Tibial artery (tissue), 4 donors: ENCODE results near the gene CS.

Experiments
- DNase-seq, 2 donors: peaks; one replicate each; pipeline ENCODE4 v3.0.0-alpha.2; 2019
- H3K27ac ChIP-seq, 2 donors: fragments of 200-600 bp; sonication (generic) in 1 of 2; 1 replicate in 1 of 2; 2 replicates in 1 of 2; pipeline ENCODE4 v1.5.1; 2018 to 2019; ENCODE audit warnings: mild to moderate bottlenecking in 1 of 2
- H3K27me3 ChIP-seq, 2 donors: fragments of 200-600 bp; sonication (generic) in 1 of 2; one replicate each; pipeline versions ENCODE4 v1.5.1 to v1.6.0; 2016 to 2019
- H3K36me3 ChIP-seq, 3 donors: fragments of 200-600 bp; sonication (generic) in 2 of 3; one replicate each; pipeline ENCODE4 v1.5.1; 2016 to 2019; ENCODE audit warnings: mild to moderate bottlenecking in 2 of 3
- H3K4me1 ChIP-seq, 4 donors: fragments of 200-600 bp; sonication (generic) in 2 of 4; 1 replicate in 3 of 4; 2 replicates in 1 of 4; pipeline ENCODE4 v1.5.1; 2016 to 2019
- H3K4me3 ChIP-seq, 2 donors: fragments of 200-600 bp; sonication (generic) in 1 of 2; 1 replicate in 1 of 2; 2 replicates in 1 of 2; pipeline ENCODE4 v1.5.1; 2018 to 2019; ENCODE audit warnings: mild to moderate bottlenecking in 2 of 2
- H3K9me3 ChIP-seq, 3 donors: fragments of 200-600 bp; sonication (generic) in 1 of 3; one replicate each; pipeline ENCODE4 v1.5.1; 2016 to 2019
- intact Hi-C: fragments of 100-400 bp; cut with DNase I; formaldehyde crosslinking; loops from one replicate; pipeline ENCODE4 v1.15.0; 2023; ENCODE audit warnings: low total_unique reads
- TF ChIP-seq, protein P1 (sequence below), 2 experiments: fragments of 200-600 bp in 1 of 2; fragments of 450-650 bp in 1 of 2; IDR thresholded peaks; one replicate each; pipeline ENCODE4 v1.5.1; 2017 to 2019; ENCODE audit warnings: antibody characterized with exemption in 2 of 2, mild to moderate bottlenecking in 1 of 2, moderate library complexity in 1 of 2

The CS gene

GRCh38 chr12:56230432-56231183 lies 69.5 kb downstream of the CS start:
- no peak for DNase-seq
- Histone ChIP-seq H3K4me1 (peaks cover 0 to under 1% (median 0%) of the 10 kb centered on the region in 4 donors), H3K36me3 (peaks cover 0 to 30% (median 0%) of the 10 kb centered on the region in 3 donors), H3K4me3 (no peak overlapping the region), H3K27me3 (no peaks in the 10 kb centered on the region), H3K27ac (no peak overlapping the region), H3K9me3 (no peaks in the 10 kb centered on the region)
- TF ChIP-seq, protein P1, sequence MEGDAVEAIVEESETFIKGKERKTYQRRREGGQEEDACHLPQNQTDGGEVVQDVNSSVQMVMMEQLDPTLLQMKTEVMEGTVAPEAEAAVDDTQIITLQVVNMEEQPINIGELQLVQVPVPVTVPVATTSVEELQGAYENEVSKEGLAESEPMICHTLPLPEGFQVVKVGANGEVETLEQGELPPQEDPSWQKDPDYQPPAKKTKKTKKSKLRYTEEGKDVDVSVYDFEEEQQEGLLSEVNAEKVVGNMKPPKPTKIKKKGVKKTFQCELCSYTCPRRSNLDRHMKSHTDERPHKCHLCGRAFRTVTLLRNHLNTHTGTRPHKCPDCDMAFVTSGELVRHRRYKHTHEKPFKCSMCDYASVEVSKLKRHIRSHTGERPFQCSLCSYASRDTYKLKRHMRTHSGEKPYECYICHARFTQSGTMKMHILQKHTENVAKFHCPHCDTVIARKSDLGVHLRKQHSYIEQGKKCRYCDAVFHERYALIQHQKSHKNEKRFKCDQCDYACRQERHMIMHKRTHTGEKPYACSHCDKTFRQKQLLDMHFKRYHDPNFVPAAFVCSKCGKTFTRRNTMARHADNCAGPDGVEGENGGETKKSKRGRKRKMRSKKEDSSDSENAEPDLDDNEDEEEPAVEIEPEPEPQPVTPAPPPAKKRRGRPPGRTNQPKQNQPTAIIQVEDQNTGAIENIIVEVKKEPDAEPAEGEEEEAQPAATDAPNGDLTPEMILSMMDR (IDR thresholded peaks at IDR 0.05) = no peak
- intact Hi-C loops = no loop called here

DNA sequence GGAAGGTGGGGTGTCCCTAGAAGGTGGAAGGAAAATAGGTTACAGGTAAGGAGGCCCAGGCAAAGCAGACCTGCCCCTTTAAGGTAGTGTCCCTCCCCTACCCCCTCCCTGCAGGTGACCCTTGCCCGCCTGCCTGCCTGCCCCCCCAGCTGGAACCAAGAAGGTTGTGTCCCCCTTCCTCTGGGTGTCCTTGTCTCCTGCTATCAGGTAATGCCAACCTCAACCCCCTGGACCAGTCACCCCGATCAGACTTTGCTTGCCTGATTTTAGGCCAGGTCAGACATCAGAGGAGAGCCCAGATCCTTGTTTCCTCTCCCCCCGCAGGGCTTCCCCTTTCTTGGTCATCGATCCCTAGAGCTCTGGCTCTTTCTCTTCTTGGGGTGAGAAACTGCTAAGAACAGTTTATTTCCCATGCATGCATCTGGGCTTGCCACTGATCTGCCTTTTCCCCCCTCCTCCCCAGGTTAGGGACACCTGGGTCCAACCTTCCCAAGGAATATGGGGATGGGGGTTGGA lies 70.2 kb downstream of the CS start, which contains the start of gene SLC39A5:
Gene SLC39A5, plus strand, starts transcription at position 136 of the 516 bp plus-strand sequence. CDS start 1,224 bp downstream, outside the sequence.
- intact Hi-C loops = no loop called here
- Histone ChIP-seq H3K9me3 (no peaks in the 10 kb centered on the region), H3K4me3 (no peak within 1 kb of the TSS), H3K27ac (no peak within 1 kb of the TSS), H3K27me3 (no peaks in the 10 kb centered on the region), H3K4me1 (peaks cover 0 to 6% (median 4%) of the 10 kb centered on the region in 4 donors), H3K36me3 (peaks cover 0 to 32% (median 0%) of the 10 kb centered on the region in 3 donors)
- TF ChIP-seq, protein P1 (IDR thresholded peaks at IDR 0.05) = no peak
- no peak for DNase-seq

DNA sequence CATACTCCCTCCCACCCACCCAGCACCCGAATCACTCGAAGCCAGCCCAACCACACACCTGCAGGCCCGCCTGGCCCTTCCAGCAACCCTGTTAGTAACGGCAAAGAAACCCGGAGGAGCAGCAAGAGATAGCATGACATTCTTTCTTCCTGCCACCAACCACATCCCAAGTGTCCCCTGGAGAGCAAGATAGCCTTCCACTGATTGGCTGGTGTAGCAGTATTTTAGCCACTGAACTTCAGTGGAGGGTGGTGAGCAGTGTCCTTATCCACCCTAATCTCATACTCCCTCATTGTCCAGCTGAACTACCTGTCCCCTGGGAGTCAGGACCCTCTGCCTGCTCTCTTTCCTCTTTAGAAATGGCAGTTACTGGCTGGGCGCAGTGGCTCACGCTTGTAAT lies 71.0 kb downstream of the CS start:
- TF ChIP-seq, protein P1 (IDR thresholded peaks at IDR 0.05) = no peak
- H3K27ac ChIP-seq = no peak overlapping the region
- H3K4me1 ChIP-seq = peaks cover 0 to 14% (median 8%) of the 10 kb centered on the region in 4 donors
- no peak overlapping the region for H3K4me3 ChIP-seq
- intact Hi-C loops = no loop called here
- no peaks in the 10 kb centered on the region for H3K9me3 ChIP-seq
- H3K36me3 ChIP-seq = peaks cover 0 to 32% (median 0%) of the 10 kb centered on the region in 3 donors
- no peaks in the 10 kb centered on the region for H3K27me3 ChIP-seq
- DNase-seq = no peak

- Histone ChIP-seq H3K27ac (peak overlapping the region; percentile 92), H3K4me1 (peaks cover 0 to 37% (median 26%) of the 10 kb centered on the region in 4 donors), H3K36me3 (peaks cover 0 to 32% (median 0%) of the 10 kb centered on the region in 3 donors), H3K9me3 (no peaks in the 10 kb centered on the region), H3K4me3 (peak overlapping the region; percentile 56 to 61), H3K27me3 (no peaks in the 10 kb centered on the region)
- intact Hi-C loops = loop anchor here (2.0 kb wide), 3 partner anchors 32 to 106 kb away; partner anchors contain the start of genes CS and ZC3H10
- DNase-seq = no peak
- TF ChIP-seq, protein P1 (IDR thresholded peaks at IDR 0.05) = no peak
These were observed 75.2 kb downstream of the CS start for GRCh38 chr12:56224954-56225353.

DNA sequence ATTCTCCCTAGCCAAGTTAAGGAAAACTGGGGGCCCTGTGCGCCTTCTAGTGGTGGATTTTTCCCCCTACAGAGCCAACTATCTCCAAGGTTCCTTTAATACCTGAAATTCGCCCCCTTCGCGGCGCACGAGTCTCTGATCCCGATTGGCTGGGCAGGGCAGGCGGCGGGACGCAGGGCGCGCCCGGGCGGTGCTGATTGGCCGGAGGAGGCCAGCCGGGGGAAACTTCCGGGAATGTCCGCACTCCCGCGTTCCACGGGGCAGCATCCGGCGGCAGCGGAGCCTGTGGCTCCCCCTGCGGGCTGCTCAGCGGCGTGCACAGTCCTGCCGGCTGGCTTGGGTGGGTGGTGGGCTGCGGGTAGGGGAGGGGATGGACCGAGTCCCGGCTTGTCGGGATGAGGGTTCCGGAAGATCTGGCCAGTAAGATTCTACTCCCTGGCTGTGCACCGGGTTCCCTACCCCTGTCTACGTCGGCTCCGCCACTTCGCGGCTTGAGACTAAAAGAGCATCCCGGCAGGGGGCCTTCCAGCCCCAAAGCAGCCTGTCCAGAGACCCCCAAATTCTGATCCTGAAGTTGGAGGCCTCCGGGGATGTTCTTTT lies 75.9 kb downstream of the CS start, which contains the start of gene NABP2:
Gene NABP2, plus strand, starts transcription at position 241 of the 600 bp plus-strand sequence. CDS start 515 bp downstream, outside the sequence.
- Histone ChIP-seq H3K27me3 (no peaks in the 10 kb centered on the region), H3K27ac (peak within 1 kb of the TSS; percentile 92), H3K4me3 (peak within 1 kb of the TSS; percentile 56 to 61), H3K4me1 (peaks cover 0 to 45% (median 33%) of the 10 kb centered on the region in 4 donors), H3K9me3 (no peaks in the 10 kb centered on the region), H3K36me3 (peaks cover 0 to 29% (median 0%) of the 10 kb centered on the region in 3 donors)
- TF ChIP-seq, protein P1 (IDR thresholded peaks at IDR 0.05) = peak; percentile 90 to 94
- DNase-seq = peak; percentile 99
- intact Hi-C loops = loop anchor here (2.0 kb wide), 3 partner anchors 31 to 105 kb away; partner anchors contain the start of genes CS and ZC3H10
